Calu3 (cell line): ENCODE data around the gene ZP2. TPM values are rescaled to one million over a fixed set of nuclear protein-coding genes. Genes with fewer than 3 reads are reported as not detected.
"Not testable (repeated sequence)": the region's sequence is repeated elsewhere in the genome, so short reads cannot be mapped to it uniquely, and the experiment has no call there.

Source experiments
- BruUV-seq: library from RNA; stranded (reverse); fragments of 400-500 nt; replicated peaks from 2 replicates; lab custom pipeline; 2021; lab: Mats Ljungman, UMichigan
- CTCF ChIA-PET: fragments of 300-600 bp; sonication (Branson Sonifier 250); formaldehyde crosslinking; loops from one replicate; lab custom pipeline; 2022; ENCODE audit warnings: antibody characterized with exemption; lab: Charles Lee
- DNase-seq: peaks from one replicate; pipeline ENCODE4 v3.0.0; 2022
- H3K27ac Mint-ChIP-seq: one replicate; pipeline ENCODE4 v1.8.0; 2022; ENCODE audit warnings: mixed read lengths; ENCODE audit not compliant: unreplicated experiment
- H3K27me3 Mint-ChIP-seq: one replicate; pipeline ENCODE4 v1.8.0; 2022; ENCODE audit warnings: mixed read lengths; ENCODE audit not compliant: unreplicated experiment
- H3K36me3 Mint-ChIP-seq: one replicate; pipeline ENCODE4 v1.8.0; 2022; ENCODE audit warnings: mild to moderate bottlenecking, moderate library complexity, mixed read lengths; ENCODE audit not compliant: insufficient read depth, unreplicated experiment
- H3K4me1 Mint-ChIP-seq: one replicate; pipeline ENCODE4 v1.8.0; 2022; ENCODE audit warnings: mild to moderate bottlenecking, low read depth, mixed read lengths; ENCODE audit not compliant: unreplicated experiment
- H3K4me3 Mint-ChIP-seq: one replicate; pipeline ENCODE4 v1.8.0; 2022; ENCODE audit warnings: mild to moderate bottlenecking, low read depth, moderate library complexity, mixed read lengths; ENCODE audit not compliant: unreplicated experiment
- H3K9me3 Mint-ChIP-seq: one replicate; pipeline ENCODE4 v1.8.0; 2022; ENCODE audit warnings: low read depth, mixed read lengths; ENCODE audit not compliant: unreplicated experiment
- CTCF ChIP-seq: fragments of 200-600 bp; IDR thresholded peaks from one replicate; pipeline ENCODE4 v1.8.0; 2022; ENCODE audit warnings: antibody characterized with exemption; ENCODE audit not compliant: unreplicated experiment
- intact Hi-C: fragments of 100-400 bp; cut with micrococcal nuclease; formaldehyde crosslinking; loops from one replicate; pipeline ENCODE4 v1.10.0; 2022; ENCODE audit not compliant: unreplicated experiment
- total RNA-seq: library from RNA; stranded (reverse); gene quantifications from 2 replicates; pipeline ENCODE4 v1.2.3, GENCODE V29; 2022

Gene ZP2
- total RNA-seq, 1 experiment from 2014 or later: not detected

- Mint-ChIP-seq H3K27ac (no peak overlapping the region), H3K27me3 (peaks cover 3% of the 10 kb centered on the region), H3K36me3 (no peaks in the 10 kb centered on the region), H3K9me3 (no peaks in the 10 kb centered on the region), H3K4me1 (peaks cover 15% of the 10 kb centered on the region), H3K4me3 (no peak overlapping the region)
- intact Hi-C loops: no loop called here
- CTCF ChIA-PET: no interaction called here
- no peak for DNase-seq
- no peak for TF ChIP-seq CTCF
- BruUV-seq: no TSS peak
Measured at GRCh38 chr16:21197621-21198020, 13.8 kb downstream of the ZP2 start.

GRCh38 chr16:21197112-21197511, 14.3 kb downstream of the ZP2 start:
- TF ChIP-seq CTCF: no peak
- BruUV-seq: no TSS peak
- no peaks in the 10 kb centered on the region for H3K9me3 Mint-ChIP-seq
- H3K27ac Mint-ChIP-seq: no peak overlapping the region
- H3K4me3 Mint-ChIP-seq: no peak overlapping the region
- intact Hi-C loops: no loop called here
- CTCF ChIA-PET: interaction anchor here (0.5 kb wide), 1 partner anchor 1148 kb away, joined by 5 read pairs; no protein-coding TSS in a partner anchor
- peaks cover 8% of the 10 kb centered on the region for H3K27me3 Mint-ChIP-seq
- H3K36me3 Mint-ChIP-seq: no peaks in the 10 kb centered on the region
- DNase-seq: no peak
- peaks cover 15% of the 10 kb centered on the region for H3K4me1 Mint-ChIP-seq

GRCh38 chr16:21195330-21195729, 16.0 kb downstream of the ZP2 start:
- H3K9me3 Mint-ChIP-seq, intact Hi-C loops: not testable (repeated sequence)
- CTCF ChIA-PET: interaction anchor here (0.7 to 1.1 kb wide), 3 partner anchors 24 to 66 kb away, joined by 3 read pairs; partner anchors contain the start of gene LDAF1

GRCh38 chr16:21194771-21195301, 16.5 kb downstream of the ZP2 start:
- intact Hi-C loops: no loop called here
- no peak for DNase-seq
- no peak for TF ChIP-seq CTCF
- no TSS peak for BruUV-seq
- Mint-ChIP-seq H3K4me3 (no peak overlapping the region), H3K4me1 (peaks cover 9% of the 10 kb centered on the region), H3K27me3 (peaks cover 15% of the 10 kb centered on the region), H3K27ac (no peak overlapping the region), H3K36me3 (no peaks in the 10 kb centered on the region), H3K9me3 (no peaks in the 10 kb centered on the region)
- CTCF ChIA-PET: interaction anchor here (0.7 to 1.1 kb wide), 3 partner anchors 25 to 67 kb away, joined by 3 read pairs; partner anchors contain the start of gene LDAF1

More at GRCh38 chr16:21195330-21195729, 16.0 kb downstream of the ZP2 start:
- not testable (repeated sequence) for DNase-seq, H3K27ac Mint-ChIP-seq, H3K36me3 Mint-ChIP-seq, H3K4me3 Mint-ChIP-seq, BruUV-seq
- peaks cover 15% of the 10 kb centered on the region for H3K27me3 Mint-ChIP-seq
- peaks cover 14% of the 10 kb centered on the region for H3K4me1 Mint-ChIP-seq

- Mint-ChIP-seq H3K36me3 (peaks cover 13% of the 10 kb centered on the region), H3K4me1 (no peaks in the 10 kb centered on the region), H3K27me3 (peaks cover 15% of the 10 kb centered on the region), H3K4me3 (no peak overlapping the region), H3K27ac (no peak overlapping the region), H3K9me3 (no peaks in the 10 kb centered on the region)
- BruUV-seq: no TSS peak
- CTCF ChIA-PET: interaction anchor here (0.5 to 1.5 kb wide), 2 partner anchors 51 to 108 kb away, joined by 4 to 9 read pairs; no protein-coding TSS in a partner anchor
- DNase-seq: no peak
- no peak for TF ChIP-seq CTCF
- intact Hi-C loops: no loop called here
Measured at GRCh38 chr16:21192991-21193390, 18.4 kb downstream of the ZP2 start.
